LNCaP clone FGC (cell line): ENCODE results near the gene FAHD1.

Source experiments
- DNase-seq: peaks from one replicate; pipeline ENCODE4 v3.0.0-alpha.2; 2011; ENCODE audit warnings: low read depth
- H3K4me3 ChIP-seq: 2 replicates; pipeline ENCODE4 v1.5.1; 2011; ENCODE audit warnings: mild to moderate bottlenecking, low read depth, low read length, control low read depth
- CTCF ChIP-seq: IDR thresholded peaks from 2 replicates; pipeline ENCODE4 v1.5.1; 2012; ENCODE audit warnings: mild to moderate bottlenecking; ENCODE audit not compliant: control insufficient read depth, insufficient read depth; ENCODE audit errors: extremely low read depth

Gene FAHD1

GRCh38 chr16:1831186-1832075 lies 4.4 kb downstream of the FAHD1 start:
- DNase-seq = no peak
- H3K4me3 ChIP-seq = no peak overlapping the region
- no peak for TF ChIP-seq CTCF

DNA sequence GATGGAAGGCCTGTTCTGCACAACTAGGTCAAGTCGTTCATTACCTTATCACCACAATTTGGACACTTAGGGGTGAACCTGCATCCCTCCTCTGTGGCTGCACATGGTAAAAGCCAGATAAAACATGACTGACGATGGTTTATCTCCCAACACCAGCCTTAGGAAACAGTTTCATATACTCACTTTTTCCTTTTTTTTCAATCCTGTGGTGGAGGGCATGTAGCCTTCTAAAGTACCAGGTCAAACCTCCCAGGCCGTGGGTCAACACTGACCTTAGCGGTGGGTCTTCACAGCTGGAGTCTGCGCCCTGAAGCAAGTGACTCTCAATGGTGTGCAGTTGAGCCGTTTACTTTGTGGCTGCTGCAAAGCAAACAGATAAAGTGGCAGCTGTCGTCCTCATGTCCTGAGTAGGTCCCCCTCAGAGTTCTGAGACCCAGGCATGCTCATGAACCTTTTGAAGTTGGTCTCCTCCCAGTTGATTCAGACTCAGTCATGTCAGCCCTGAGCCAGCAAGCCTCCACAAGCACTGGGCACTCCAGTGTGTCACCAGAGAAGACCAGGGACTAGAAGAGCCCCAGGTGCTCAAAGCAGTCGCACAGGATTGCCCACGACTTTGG lies 5.9 kb downstream of the FAHD1 start:
- no peak for DNase-seq
- no peak for TF ChIP-seq CTCF
- H3K4me3 ChIP-seq = no peak overlapping the region

GRCh38 chr16:1834096-1834495 lies 7.1 kb downstream of the FAHD1 start:
- TF ChIP-seq CTCF = no peak
- no peak overlapping the region for H3K4me3 ChIP-seq
- DNase-seq = no peak

- no peak for TF ChIP-seq CTCF
- DNase-seq = no peak
- H3K4me3 ChIP-seq = no peak overlapping the region
Measured at GRCh38 chr16:1839554-1839953, 12.5 kb downstream of the FAHD1 start.

GRCh38 chr16:1845985-1846384 lies 19.0 kb downstream of the FAHD1 start:
- no peak overlapping the region for H3K4me3 ChIP-seq
- no peak for TF ChIP-seq CTCF
- no peak for DNase-seq

- H3K4me3 ChIP-seq = no peak overlapping the region
- DNase-seq = no peak
- TF ChIP-seq CTCF = no peak
Measured at GRCh38 chr16:1846416-1846815, 19.4 kb downstream of the FAHD1 start.
